ENCODE measurements around the gene ATAD3A.
"Not testable (repeated sequence)": the region's sequence is repeated elsewhere in the genome, so short reads cannot be mapped to it uniquely, and the experiment has no call there.

DNA sequence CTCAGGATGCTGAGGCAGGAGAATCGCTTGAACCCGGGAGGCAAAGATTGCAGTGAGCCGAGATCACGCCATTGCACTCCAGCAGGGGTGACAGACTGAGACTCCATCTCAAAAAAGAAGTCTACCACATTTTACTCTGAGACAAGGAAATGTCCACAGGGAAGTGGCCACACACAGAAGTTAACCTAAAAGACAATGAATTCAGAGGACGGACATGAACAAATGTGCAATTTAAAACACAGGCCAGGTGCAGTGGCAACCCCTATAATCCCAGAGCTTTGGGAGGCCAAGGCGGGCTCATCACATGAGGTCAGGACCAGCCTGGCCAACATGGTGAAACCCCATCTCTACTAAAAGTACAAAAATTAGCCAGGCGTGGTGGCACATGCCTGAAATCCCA is 45.7 kb downstream of the ATAD3A start:
- not testable (repeated sequence) for TF ChIP-seq ZNF114, ZNF280C, CTCF (tag by site-specific recombination; IDR thresholded peaks at IDR 0.05)
